IMR-90 (cell line): ENCODE data around the gene SOCS6. TPM values are rescaled to one million over a fixed set of nuclear protein-coding genes. Genes with fewer than 3 reads are reported as not detected.
A peak's percentile ranks its signal among the peaks of the same experiment; 100 is the strongest.

Experiments used
- ATAC-seq: fragments of 200-7000 bp; cut with Tn5 transposase; 2 replicates; pipeline ENCODE4 v1.9.1; 2020; ENCODE audit warnings: low read depth, mild to moderate bottlenecking, moderate library complexity
- BruUV-seq: library from RNA; stranded (reverse); fragments of 400-500 nt; replicated peaks from 2 replicates; lab custom pipeline; 2021; lab: Mats Ljungman, UMichigan
- CTCF ChIA-PET: fragments of 300-600 bp; formaldehyde crosslinking; extraction: SDS; loops from one replicate; lab custom pipeline; 2021; ENCODE audit warnings: antibody characterized with exemption; lab: Yijun Ruan, JAX
- POLR2A ChIA-PET: fragments of 300-600 bp; sonication (Branson Sonifier 250); formaldehyde crosslinking; loops from one replicate; lab custom pipeline; 2022; ENCODE audit warnings: antibody characterized with exemption; ENCODE audit not compliant: unreplicated experiment; lab: Charles Lee
- DNase-seq: peaks from one replicate; pipeline ENCODE4 v3.0.0; 2013
- H2AFZ ChIP-seq: replicated peaks from 2 replicates; pipeline ENCODE3; 2013; ENCODE audit warnings: low read length, mild to moderate bottlenecking; ENCODE audit not compliant: poor library complexity
- H2AK5ac ChIP-seq: 2 replicates; pipeline ENCODE4 v1.6.1; 2013; ENCODE audit warnings: low read depth, low read length, inconsistent platforms
- H2AK9ac ChIP-seq: replicated peaks from 2 replicates; pipeline ENCODE3; 2013; ENCODE audit warnings: mild to moderate bottlenecking, low read depth, low read length, moderate library complexity; ENCODE audit not compliant: poor library complexity
- H2BK120ac ChIP-seq: 2 replicates; pipeline ENCODE4 v1.6.1; 2013; ENCODE audit warnings: low read depth, low read length, inconsistent platforms
- H2BK15ac ChIP-seq: 3 replicates; pipeline ENCODE4 v1.6.1; 2013; ENCODE audit warnings: low read depth, low read length, inconsistent platforms
- H2BK20ac ChIP-seq: 2 replicates; pipeline ENCODE4 v1.6.1; 2013; ENCODE audit warnings: low read depth, mild to moderate bottlenecking, inconsistent platforms, low read length, moderate library complexity
- H2BK5ac ChIP-seq: 2 replicates; pipeline ENCODE4 v1.6.1; 2013; ENCODE audit warnings: mild to moderate bottlenecking, low read depth, low read length, inconsistent platforms; ENCODE audit not compliant: poor library complexity, severe bottlenecking
- H3K14ac ChIP-seq: replicated peaks from 2 replicates; pipeline ENCODE4 v1.6.1; 2013; ENCODE audit warnings: low read depth, low read length, inconsistent platforms
- H3K18ac ChIP-seq: 2 replicates; pipeline ENCODE4 v1.6.1; 2013; ENCODE audit warnings: low read depth, low read length, control low read depth
- H3K23ac ChIP-seq: 2 replicates; pipeline ENCODE4 v1.6.1; 2013; ENCODE audit warnings: low read depth, low read length, inconsistent platforms
- H3K27ac ChIP-seq: 2 replicates; pipeline ENCODE4 v1.5.1; 2013; ENCODE audit warnings: mild to moderate bottlenecking, control low read depth, low read length; ENCODE audit not compliant: insufficient read depth
- H3K27me3 ChIP-seq: 2 replicates; pipeline ENCODE4 v1.6.1; 2013; ENCODE audit warnings: low read length; ENCODE audit not compliant: control insufficient read depth, insufficient read depth
- H3K36me3 ChIP-seq: 2 replicates; pipeline ENCODE4 v1.6.1; 2013; ENCODE audit warnings: low read length, mixed read lengths; ENCODE audit not compliant: control insufficient read depth, insufficient read depth
- H3K4ac ChIP-seq: 2 replicates; pipeline ENCODE4 v1.6.1; 2013; ENCODE audit warnings: low read depth, low read length, inconsistent platforms
- H3K4me1 ChIP-seq: 2 replicates; pipeline ENCODE4 v1.6.1; 2013; ENCODE audit warnings: low read length, mixed read lengths; ENCODE audit not compliant: control insufficient read depth, insufficient read depth
- H3K4me2 ChIP-seq: 2 replicates; pipeline ENCODE4 v1.6.1; 2013; ENCODE audit warnings: low read depth, mild to moderate bottlenecking, control low read depth, low read length, moderate library complexity
- H3K4me3 ChIP-seq: 2 replicates; pipeline ENCODE4 v1.5.1; 2013; ENCODE audit warnings: low read depth, mild to moderate bottlenecking, control low read depth, low read length, moderate library complexity; ENCODE audit not compliant: insufficient read depth
- H3K56ac ChIP-seq: 2 replicates; pipeline ENCODE4 v1.6.1; 2013; ENCODE audit warnings: low read length, inconsistent platforms; ENCODE audit not compliant: insufficient read depth; ENCODE audit errors: extremely low read depth
- H3K79me1 ChIP-seq, 2 experiments: 2 replicates each; pipeline ENCODE4 v1.6.1; 2013; ENCODE audit warnings: low read length in 2 of 2, inconsistent platforms in 1 of 2, low read depth in 1 of 2
- H3K9ac ChIP-seq: 2 replicates; pipeline ENCODE4 v1.6.1; 2013; ENCODE audit warnings: low read depth, low read length, control low read depth
- H3K9me1 ChIP-seq: 2 replicates; pipeline ENCODE4 v1.6.1; 2013; ENCODE audit warnings: low read length, inconsistent platforms; ENCODE audit not compliant: insufficient read depth
- H3K9me3 ChIP-seq: 2 replicates; pipeline ENCODE4 v1.6.1; 2013; ENCODE audit warnings: low read length; ENCODE audit not compliant: control insufficient read depth, insufficient read depth
- H4K20me1 ChIP-seq: 2 replicates; pipeline ENCODE4 v1.6.1; 2013; ENCODE audit warnings: low read length, inconsistent platforms; ENCODE audit not compliant: insufficient read depth
- H4K5ac ChIP-seq: 2 replicates; pipeline ENCODE4 v1.6.1; 2013; ENCODE audit warnings: mild to moderate bottlenecking, low read depth, low read length, control low read depth
- H4K8ac ChIP-seq, 2 experiments: 2 replicates each; pipeline ENCODE4 v1.6.1; 2013; ENCODE audit warnings: low read depth in 2 of 2, low read length in 2 of 2, control low read depth in 1 of 2, inconsistent platforms in 1 of 2
- H4K91ac ChIP-seq: 2 replicates; pipeline ENCODE4 v1.6.1; 2013; ENCODE audit warnings: low read depth, low read length, inconsistent platforms; ENCODE audit not compliant: insufficient read depth
- BHLHE40 ChIP-seq: fragments of 150-350 bp; IDR thresholded peaks from 2 replicates; pipeline ENCODE4 v1.6.1; 2016; ENCODE audit warnings: mild to moderate bottlenecking, low read depth, low read length
- CEBPB ChIP-seq: IDR thresholded peaks from 2 replicates; pipeline ENCODE4 v1.6.1; 2012; ENCODE audit warnings: low read depth, low read length, improper control_type of control experiment
- FOS ChIP-seq: fragments of 150-350 bp; IDR thresholded peaks from 2 replicates; pipeline ENCODE4 v1.6.1; 2016; ENCODE audit warnings: low read depth, low read length
- MAFK ChIP-seq: IDR thresholded peaks from 2 replicates; pipeline ENCODE4 v1.6.1; 2012; ENCODE audit warnings: low read depth, low read length, improper control_type of control experiment
- MAZ ChIP-seq: IDR thresholded peaks from 2 replicates; pipeline ENCODE4 v1.6.1; 2012; ENCODE audit warnings: low read depth, mild to moderate bottlenecking, low read length, improper control_type of control experiment, moderate library complexity, borderline replicate concordance
- POLR2A ChIP-seq: IDR thresholded peaks from 2 replicates; pipeline ENCODE4 v1.6.1; 2012; ENCODE audit warnings: mild to moderate bottlenecking, low read depth, low read length
- RAD21 ChIP-seq: IDR thresholded peaks from 2 replicates; pipeline ENCODE4 v1.6.1; 2012; ENCODE audit warnings: low read length, improper control_type of control experiment
- RFX5 ChIP-seq: IDR thresholded peaks from 2 replicates; pipeline ENCODE4 v1.8.0; 2012; ENCODE audit warnings: low read depth, mild to moderate bottlenecking, low read length, moderate library complexity
- SMC3 ChIP-seq: fragments of 150-350 bp; IDR thresholded peaks from 2 replicates; pipeline ENCODE4 v1.6.1; 2016; ENCODE audit warnings: low read depth, mild to moderate bottlenecking, antibody characterized with exemption, low read length, moderate library complexity
- WGBS, 2 experiments: methylation state at CpG; one replicate each; pipeline versions ENCODE4 v1.1.5 to v1.1.7; 2013; ENCODE audit warnings: missing lambda C conversion rate in 2 of 2; ENCODE audit not compliant: insufficient read length in 1 of 2; ENCODE audit errors: extremely low coverage in 2 of 2; 5-methylcytosine and 5-hydroxymethylcytosine counted together
- dilution Hi-C: fragments of 300-500 bp; cut with HindIII; formaldehyde crosslinking; loops from one replicate; pipeline ENCODE4 v1.14.3; 2018; ENCODE audit warnings: low sequenced_read_pairs; ENCODE audit not compliant: unreplicated experiment
- in situ Hi-C: fragments of 300-500 bp; cut with MboI; formaldehyde crosslinking; loops from 3 replicates; pipeline ENCODE4 v1.14.3; 2019; ENCODE audit warnings: low sequenced_read_pairs, inconsistent platforms, mixed read lengths
- intact Hi-C: fragments of 100-400 bp; cut with micrococcal nuclease; formaldehyde crosslinking; loops from 2 replicates; pipeline ENCODE4 v1.10.0; 2022
- polyA plus RNA-seq, 3 experiments: library from polyadenylated mRNA; depleted of rRNA; stranded (reverse); fragments of >200 nt; gene quantifications; 2 replicates each; pipeline ENCODE4 v1.2.3, GENCODE V29; 2012; ENCODE audit warnings: low replicate concordance in 1 of 3
- total RNA-seq: library from RNA; depleted of rRNA; stranded (reverse); fragments of >200 nt; gene quantifications from 2 replicates; pipeline ENCODE4 v1.2.3, GENCODE V29; 2012
- TF ChIP-seq, protein P1 (sequence below): fragments of 150-350 bp; IDR thresholded peaks from 2 replicates; pipeline ENCODE4 v1.6.1; 2016; ENCODE audit warnings: low read depth, mild to moderate bottlenecking, low read length, moderate library complexity, borderline replicate concordance
- TF ChIP-seq, protein P2 (sequence below): conservative IDR thresholded peaks from 2 replicates; pipeline ENCODE4 v1.5.1; 2012; ENCODE audit warnings: mild to moderate bottlenecking, low read depth, low read length, improper control_type of control experiment
- TF ChIP-seq, protein P3 (sequence below): fragments of 150-350 bp; IDR thresholded peaks from 2 replicates; pipeline ENCODE4 v1.6.1; 2017; ENCODE audit warnings: mild to moderate bottlenecking, antibody characterized with exemption, low read length, low read depth

SOCS6 gene
- total and polyA plus RNA-seq, 2 of the 4 experiments (the other 2 are of a cell fraction): 21.3 to 57.4 TPM

DNA sequence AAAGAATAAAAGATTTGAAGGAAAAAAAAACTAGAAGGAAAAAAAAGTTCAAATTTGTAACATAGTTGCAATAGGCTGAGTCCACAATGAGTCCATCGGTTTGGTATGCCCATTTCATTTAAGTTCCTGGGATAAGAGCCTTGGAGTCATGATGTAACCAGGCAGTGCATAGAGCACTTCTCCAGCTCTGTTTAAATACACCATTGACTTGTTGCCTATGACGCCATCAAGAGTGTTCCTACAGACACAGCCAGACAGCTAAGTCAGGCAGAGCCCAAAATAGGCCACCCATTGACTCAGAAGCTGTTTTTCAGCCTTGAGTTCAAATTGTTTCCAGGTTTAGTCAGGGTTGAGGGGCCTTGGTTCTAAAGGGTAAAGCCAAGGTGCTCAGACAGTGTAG, 44.9 kb downstream of the SOCS6 start:
- Histone ChIP-seq H2BK120ac (peak overlapping the region; percentile 69), H4K8ac (peak overlapping the region in 1 of 2 experiments; percentile 60; a peak in 2 of 4 replicates), H3K9ac (no peak overlapping the region), H2AFZ (peak overlapping the region; percentile 1), H3K36me3 (peaks cover 1% of the 10 kb centered on the region; the same call in 1 of the 2 replicates), H3K14ac (peak overlapping the region; percentile 75; the same call in 1 of the 2 replicates), H4K20me1 (no peaks in the 10 kb centered on the region), H4K5ac (peak overlapping the region; percentile 33; the same call in 1 of the 2 replicates), H3K4me3 (no peak overlapping the region), H2AK5ac (peak overlapping the region; percentile 89), H3K27me3 (no peaks in the 10 kb centered on the region), H3K9me3 (peaks cover 5% of the 10 kb centered on the region; the same call in 1 of the 2 replicates), H4K91ac (peak overlapping the region; percentile 73), H3K56ac (no peak overlapping the region), H3K9me1 (peaks cover 11% of the 10 kb centered on the region), H3K4me1 (peaks cover 6% of the 10 kb centered on the region; the same call in 1 of the 2 replicates), H3K4me2 (no peak overlapping the region; the same call in 1 of the 2 replicates), H3K23ac (peak overlapping the region; percentile 68; the same call in 1 of the 2 replicates), H3K27ac (peak overlapping the region; percentile 88), H2BK5ac (peak overlapping the region; percentile 96), H2BK15ac (peak overlapping the region; percentile 87; the same call in 1 of the 3 replicates), H3K79me1 (peaks cover 9 to 51% of the 10 kb centered on the region in 2 experiments), H3K18ac (peak overlapping the region; percentile 53; the same call in 1 of the 2 replicates), H2BK20ac (peak overlapping the region; percentile 79), H2AK9ac (peak overlapping the region; percentile 76), H3K4ac (peak overlapping the region; percentile 87)
- intact Hi-C loops (loop anchor here (5.0 kb wide), 1 partner anchor 99 kb away; no protein-coding TSS in a partner anchor), in situ Hi-C loops (no loop called here), dilution Hi-C loops (no loop called here)
- CTCF ChIA-PET: interaction anchor here (0.6 to 1.1 kb wide), 3 partner anchors 16 to 162 kb away, joined by 3 to 4 read pairs (median 3); no protein-coding TSS in a partner anchor
- WGBS, 2 experiments: 0% methylated on average over 2 of the region's 2 CpGs; no CpG with 5 or more reads in 1 of the 2 experiments
- TF ChIP-seq MAFK: 0 out of 2 replicates have a peak, but pooled peaks have one; percentile 25
- peak; percentile 94 for TF ChIP-seq CEBPB
- TF ChIP-seq MAZ: no peak
- TF ChIP-seq, protein P1, sequence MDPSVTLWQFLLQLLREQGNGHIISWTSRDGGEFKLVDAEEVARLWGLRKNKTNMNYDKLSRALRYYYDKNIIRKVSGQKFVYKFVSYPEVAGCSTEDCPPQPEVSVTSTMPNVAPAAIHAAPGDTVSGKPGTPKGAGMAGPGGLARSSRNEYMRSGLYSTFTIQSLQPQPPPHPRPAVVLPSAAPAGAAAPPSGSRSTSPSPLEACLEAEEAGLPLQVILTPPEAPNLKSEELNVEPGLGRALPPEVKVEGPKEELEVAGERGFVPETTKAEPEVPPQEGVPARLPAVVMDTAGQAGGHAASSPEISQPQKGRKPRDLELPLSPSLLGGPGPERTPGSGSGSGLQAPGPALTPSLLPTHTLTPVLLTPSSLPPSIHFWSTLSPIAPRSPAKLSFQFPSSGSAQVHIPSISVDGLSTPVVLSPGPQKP: no peak
- no peak for TF ChIP-seq RFX5
- TF ChIP-seq BHLHE40: no peak
- TF ChIP-seq POLR2A: no peak
- TF ChIP-seq FOS: peak; percentile 68; the same call in 1 of the 2 replicates
- TF ChIP-seq, protein P2, sequence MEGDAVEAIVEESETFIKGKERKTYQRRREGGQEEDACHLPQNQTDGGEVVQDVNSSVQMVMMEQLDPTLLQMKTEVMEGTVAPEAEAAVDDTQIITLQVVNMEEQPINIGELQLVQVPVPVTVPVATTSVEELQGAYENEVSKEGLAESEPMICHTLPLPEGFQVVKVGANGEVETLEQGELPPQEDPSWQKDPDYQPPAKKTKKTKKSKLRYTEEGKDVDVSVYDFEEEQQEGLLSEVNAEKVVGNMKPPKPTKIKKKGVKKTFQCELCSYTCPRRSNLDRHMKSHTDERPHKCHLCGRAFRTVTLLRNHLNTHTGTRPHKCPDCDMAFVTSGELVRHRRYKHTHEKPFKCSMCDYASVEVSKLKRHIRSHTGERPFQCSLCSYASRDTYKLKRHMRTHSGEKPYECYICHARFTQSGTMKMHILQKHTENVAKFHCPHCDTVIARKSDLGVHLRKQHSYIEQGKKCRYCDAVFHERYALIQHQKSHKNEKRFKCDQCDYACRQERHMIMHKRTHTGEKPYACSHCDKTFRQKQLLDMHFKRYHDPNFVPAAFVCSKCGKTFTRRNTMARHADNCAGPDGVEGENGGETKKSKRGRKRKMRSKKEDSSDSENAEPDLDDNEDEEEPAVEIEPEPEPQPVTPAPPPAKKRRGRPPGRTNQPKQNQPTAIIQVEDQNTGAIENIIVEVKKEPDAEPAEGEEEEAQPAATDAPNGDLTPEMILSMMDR: no peak
- TF ChIP-seq, protein P3, sequence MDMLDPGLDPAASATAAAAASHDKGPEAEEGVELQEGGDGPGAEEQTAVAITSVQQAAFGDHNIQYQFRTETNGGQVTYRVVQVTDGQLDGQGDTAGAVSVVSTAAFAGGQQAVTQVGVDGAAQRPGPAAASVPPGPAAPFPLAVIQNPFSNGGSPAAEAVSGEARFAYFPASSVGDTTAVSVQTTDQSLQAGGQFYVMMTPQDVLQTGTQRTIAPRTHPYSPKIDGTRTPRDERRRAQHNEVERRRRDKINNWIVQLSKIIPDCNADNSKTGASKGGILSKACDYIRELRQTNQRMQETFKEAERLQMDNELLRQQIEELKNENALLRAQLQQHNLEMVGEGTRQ: no peak
- TF ChIP-seq SMC3: no peak; the same call in 1 of the 2 replicates
- no peak; the same call in 1 of the 2 replicates for TF ChIP-seq RAD21
- BruUV-seq: no TSS peak
- DNase-seq: peak; percentile 100
- peak; percentile 90 for ATAC-seq
- POLR2A ChIA-PET: interaction anchor here (0.7 kb wide), 2 partner anchors 88 to 146 kb away, joined by 5 to 6 read pairs; no protein-coding TSS in a partner anchor
